HepG2 (cell line): ENCODE data around the gene TPD52L2. TPM values are rescaled to one million over a fixed set of nuclear protein-coding genes. Genes with fewer than 3 reads are reported as not detected.
A peak's percentile ranks its signal among the peaks of the same experiment; 100 is the strongest.

Experiments
- ADNP ChIP-seq: sonication (generic); formaldehyde crosslinking; IDR thresholded peaks from 2 replicates; pipeline ENCODE4 v1.4.0; 2020; ENCODE audit warnings: missing genetic modification reagents
- MBD4 ChIP-seq: IDR thresholded peaks from 2 replicates; pipeline ENCODE4 v1.6.1; 2012; ENCODE audit warnings: low read length, inconsistent platforms, borderline replicate concordance
- MIXL1 ChIP-seq: IDR thresholded peaks from 2 replicates; pipeline ENCODE4 v1.6.1; 2016
- NAIF1 ChIP-seq: sonication (generic); formaldehyde crosslinking; IDR thresholded peaks from 2 replicates; pipeline ENCODE4 v1.5.0; 2020; ENCODE audit warnings: mild to moderate bottlenecking, missing genetic modification reagents, borderline replicate concordance
- NBN ChIP-seq: fragments of 450-650 bp; conservative IDR thresholded peaks from 2 replicates; pipeline ENCODE4 v1.6.1; 2017
- RBFOX2 ChIP-seq: fragments of 200-400 bp; formaldehyde crosslinking; IDR thresholded peaks from 2 replicates; pipeline ENCODE4 v1.6.1; 2017; ENCODE audit warnings: low read depth, mild to moderate bottlenecking, low read length
- SP2 ChIP-seq: sonication (generic); formaldehyde crosslinking; IDR thresholded peaks from 2 replicates; pipeline ENCODE4 v1.5.1; 2020; ENCODE audit warnings: mild to moderate bottlenecking, missing genetic modification reagents
- TBX2 ChIP-seq: sonication (generic); formaldehyde crosslinking; IDR thresholded peaks from 2 replicates; pipeline ENCODE4 v1.5.0; 2020; ENCODE audit warnings: missing genetic modification reagents, mild to moderate bottlenecking, borderline replicate concordance
- THAP7 ChIP-seq: sonication (generic); formaldehyde crosslinking; IDR thresholded peaks from 2 replicates; pipeline ENCODE4 v1.8.1; 2023; ENCODE audit warnings: mild to moderate bottlenecking, missing genetic modification reagents
- UBTF ChIP-seq: sonication (generic); formaldehyde crosslinking; IDR thresholded peaks from 2 replicates; pipeline ENCODE4 v1.4.0; 2020; ENCODE audit warnings: mild to moderate bottlenecking, missing genetic modification reagents
- ZFP82 ChIP-seq: sonication (generic); formaldehyde crosslinking; IDR thresholded peaks from 2 replicates; pipeline ENCODE4 v1.5.1; 2020; ENCODE audit warnings: mild to moderate bottlenecking, missing genetic modification reagents, borderline replicate concordance
- ZHX2 ChIP-seq, 2 experiments: sonication (generic) in 1 of 2; formaldehyde crosslinking in 1 of 2; IDR thresholded peaks; 2 replicates each; pipeline versions ENCODE4 v1.6.1 to v1.9.0; 2014 to 2022; ENCODE audit warnings: antibody characterized with exemption in 1 of 2, borderline replicate concordance in 1 of 2, inconsistent platforms in 1 of 2, low read depth in 1 of 2, missing genetic modification reagents in 1 of 2
- ZNF121 ChIP-seq: sonication (generic); formaldehyde crosslinking; IDR thresholded peaks from 2 replicates; pipeline ENCODE4 v1.5.0; 2020; ENCODE audit warnings: mild to moderate bottlenecking, missing genetic modification reagents
- ZNF251 ChIP-seq: sonication (generic); formaldehyde crosslinking; IDR thresholded peaks from 2 replicates; pipeline ENCODE4 v1.9.0; 2021; ENCODE audit warnings: mild to moderate bottlenecking, missing genetic modification reagents
- ZNF296 ChIP-seq: sonication (generic); formaldehyde crosslinking; conservative IDR thresholded peaks from 2 replicates; pipeline ENCODE4 v1.5.0; 2020; ENCODE audit warnings: mild to moderate bottlenecking, missing genetic modification reagents
- ZNF616 ChIP-seq: sonication (generic); formaldehyde crosslinking; IDR thresholded peaks from 2 replicates; pipeline ENCODE4 v1.5.0; 2020; ENCODE audit warnings: low read depth, mild to moderate bottlenecking, missing genetic modification reagents
- ZNF713 ChIP-seq: sonication (generic); formaldehyde crosslinking; IDR thresholded peaks from 2 replicates; pipeline ENCODE4 v1.4.0; 2020; ENCODE audit warnings: mild to moderate bottlenecking, missing genetic modification reagents
- ZNF800 ChIP-seq: sonication (generic); formaldehyde crosslinking; IDR thresholded peaks from 2 replicates; pipeline ENCODE4 v1.4.0; 2020; ENCODE audit warnings: missing genetic modification reagents
- ZNF878 ChIP-seq: sonication (generic); formaldehyde crosslinking; IDR thresholded peaks from 2 replicates; pipeline ENCODE4 v1.8.1; 2023; ENCODE audit warnings: mild to moderate bottlenecking, missing genetic modification reagents, moderate library complexity
- polyA plus RNA-seq, 8 experiments: library from polyadenylated mRNA; depleted of rRNA in 3 of 8; stranded (reverse) in 7 of 8; unstranded in 1 of 8; fragments of >200 nt; fragmentation: Illumina TruSeq in 4 of 8; extraction: Trizol in 4 of 8; gene quantifications; 2 replicates each; pipeline versions ENCODE4 v1.2.1 to v1.2.3, GENCODE V29; 2011 to 2016; ENCODE audit warnings: low read depth in 4 of 8, missing spikeins in 1 of 8, mixed read lengths in 1 of 8; ENCODE audit not compliant: insufficient read depth in 1 of 8
- total RNA-seq, 5 experiments: library from RNA; depleted of rRNA; stranded (reverse); fragments of >200 nt; fragmentation: Illumina TruSeq; extraction: Trizol; gene quantifications; 2 replicates each; pipeline ENCODE4 v1.2.3, GENCODE V29; 2016; ENCODE audit warnings: low read depth in 1 of 5

The TPD52L2 gene
- total and polyA plus RNA-seq, 2 of the 13 experiments (the other 11 are each of a cell fraction or from before 2014, with no cell fraction given) = 156 to 184 TPM

- peak; percentile 74 for TF ChIP-seq UBTF (CRISPR knock-in tag)
- TF ChIP-seq ZNF296 (CRISPR knock-in tag) = peak; percentile 65; the same call in 1 of the 2 replicates
- no peak for TF ChIP-seq ZNF800
- no peak for TF ChIP-seq ZNF878 (CRISPR knock-in tag)
- TF ChIP-seq NBN = no peak
- no peak for TF ChIP-seq ZFP82 (CRISPR knock-in tag)
- TF ChIP-seq ADNP (CRISPR knock-in tag) = no peak
- no peak for TF ChIP-seq NAIF1 (CRISPR knock-in tag)
- TF ChIP-seq ZNF121 (CRISPR knock-in tag) = no peak
- no peak for TF ChIP-seq SP2 (CRISPR knock-in tag)
- TF ChIP-seq MBD4 = no peak
- peak; percentile 49 for TF ChIP-seq TBX2 (CRISPR knock-in tag)
- no peak for TF ChIP-seq ZNF616
- TF ChIP-seq ZHX2 (IDR thresholded peaks at IDR 0.05; ENCODE audit: low read depth) = no peak
- TF ChIP-seq ZHX2 (CRISPR knock-in tag; IDR thresholded peaks at IDR 0.05; ENCODE audit: borderline replicate concordance) = no peak
- no peak for TF ChIP-seq THAP7 (CRISPR knock-in tag)
- TF ChIP-seq RBFOX2 = no peak
- TF ChIP-seq ZNF251 (CRISPR knock-in tag) = no peak
- TF ChIP-seq MIXL1 (CRISPR knock-in tag) = no peak
- no peak for TF ChIP-seq ZNF713 (CRISPR knock-in tag)
These were observed 18.8 kb upstream of the TPD52L2 start (continued) for GRCh38 chr20:63846128-63846771.
